Mesothelial cell of epicardium (in vitro differentiated cells): Measurements from ENCODE around the gene NPC1L1. TPM values are rescaled to one million over a fixed set of nuclear protein-coding genes. Genes with fewer than 3 reads are reported as not detected.
"Not testable (repeated sequence)": the region's sequence is repeated elsewhere in the genome, so short reads cannot be mapped to it uniquely, and the experiment has no call there.

Experiments
- DNase-seq, 2 experiments: peaks; one replicate each; pipeline ENCODE4 v3.0.0; 2021; ENCODE audit warnings: low spot score in 2 of 2; ENCODE audit not compliant: unreplicated experiment in 2 of 2
- H3K27ac Mint-ChIP-seq: 2 replicates; pipeline ENCODE4 v1.8.0; 2021; ENCODE audit warnings: mixed read lengths
- H3K27me3 Mint-ChIP-seq: 2 replicates; pipeline ENCODE4 v1.8.0; 2021; ENCODE audit warnings: low read depth, mixed read lengths
- H3K36me3 Mint-ChIP-seq: 2 replicates; pipeline ENCODE4 v1.8.0; 2021; ENCODE audit warnings: mixed read lengths
- H3K4me1 Mint-ChIP-seq: 2 replicates; pipeline ENCODE4 v1.8.0; 2021; ENCODE audit warnings: mixed read lengths
- H3K4me3 Mint-ChIP-seq: 2 replicates; pipeline ENCODE4 v1.8.0; 2021; ENCODE audit warnings: mild to moderate bottlenecking, moderate library complexity, mixed read lengths
- H3K9me3 Mint-ChIP-seq: 2 replicates; pipeline ENCODE4 v1.8.0; 2021; ENCODE audit warnings: mixed read lengths
- CTCF ChIP-seq: fragments of 200-600 bp; sonication (generic); IDR thresholded peaks from one replicate; pipeline ENCODE4 v1.5.0; 2021; ENCODE audit warnings: antibody characterized with exemption; ENCODE audit not compliant: unreplicated experiment
- total RNA-seq: library from RNA; stranded (reverse); gene quantifications from 3 replicates; pipeline ENCODE4 v1.2.1, GENCODE V29; 2021

Gene NPC1L1
- total RNA-seq, 1 donor from 2014 or later, result 0.07 TPM

- no peak for TF ChIP-seq CTCF
- H3K4me3 Mint-ChIP-seq, result no peak overlapping the region
- peaks cover 14% of the 10 kb centered on the region for H3K36me3 Mint-ChIP-seq
- H3K27me3 Mint-ChIP-seq, result peaks cover 3% of the 10 kb centered on the region
- DNase-seq, result no peak
- no peak overlapping the region for H3K27ac Mint-ChIP-seq
- H3K9me3 Mint-ChIP-seq, result no peaks in the 10 kb centered on the region
- H3K4me1 Mint-ChIP-seq, result no peaks in the 10 kb centered on the region
Observed at GRCh38 chr7:44561481-44561880, 20.4 kb upstream of the NPC1L1 start.

GRCh38 chr7:44559485-44559884 lies 18.4 kb upstream of the NPC1L1 start:
- no peaks in the 10 kb centered on the region for H3K4me1 Mint-ChIP-seq
- H3K27ac Mint-ChIP-seq, result no peak overlapping the region
- peaks cover 3% of the 10 kb centered on the region for H3K27me3 Mint-ChIP-seq
- peaks cover 10% of the 10 kb centered on the region for H3K36me3 Mint-ChIP-seq
- no peaks in the 10 kb centered on the region for H3K9me3 Mint-ChIP-seq
- no peak for TF ChIP-seq CTCF
- no peak for DNase-seq
- H3K4me3 Mint-ChIP-seq, result no peak overlapping the region

- H3K4me1 Mint-ChIP-seq, result no peaks in the 10 kb centered on the region
- TF ChIP-seq CTCF, result no peak
- H3K4me3 Mint-ChIP-seq, result no peak overlapping the region
- DNase-seq, result no peak
- peaks cover 3% of the 10 kb centered on the region for H3K27me3 Mint-ChIP-seq
- no peak overlapping the region for H3K27ac Mint-ChIP-seq
- H3K9me3 Mint-ChIP-seq, result no peaks in the 10 kb centered on the region
- H3K36me3 Mint-ChIP-seq, result no peaks in the 10 kb centered on the region
Observed at GRCh38 chr7:44557485-44557884, 16.4 kb upstream of the NPC1L1 start.

GRCh38 chr7:44555350-44555749 lies 14.2 kb upstream of the NPC1L1 start:
- Mint-ChIP-seq H3K36me3 (no peaks in the 10 kb centered on the region), H3K9me3 (peaks cover 3% of the 10 kb centered on the region), H3K27ac (no peak overlapping the region), H3K4me3 (no peak overlapping the region), H3K27me3 (peaks cover 3% of the 10 kb centered on the region), H3K4me1 (no peaks in the 10 kb centered on the region)
- no peak for DNase-seq
- TF ChIP-seq CTCF, result no peak

GRCh38 chr7:44552473-44553005 lies 11.4 kb upstream of the NPC1L1 start:
- DNase-seq, H3K9me3 Mint-ChIP-seq, H3K4me3 Mint-ChIP-seq, H3K4me1 Mint-ChIP-seq, H3K36me3 Mint-ChIP-seq, H3K27me3 Mint-ChIP-seq, H3K27ac Mint-ChIP-seq: not testable (repeated sequence)

GRCh38 chr7:44549457-44549856 lies 8.3 kb upstream of the NPC1L1 start:
- H3K9me3 Mint-ChIP-seq, result peaks cover 3% of the 10 kb centered on the region
- no peaks in the 10 kb centered on the region for H3K4me1 Mint-ChIP-seq
- no peak overlapping the region for H3K4me3 Mint-ChIP-seq
- H3K27ac Mint-ChIP-seq, result no peak overlapping the region
- DNase-seq, result no peak
- no peak for TF ChIP-seq CTCF
- no peaks in the 10 kb centered on the region for H3K36me3 Mint-ChIP-seq
- H3K27me3 Mint-ChIP-seq, result peaks cover 5% of the 10 kb centered on the region
